ENCODE results near the gene CLN5.

DNA sequence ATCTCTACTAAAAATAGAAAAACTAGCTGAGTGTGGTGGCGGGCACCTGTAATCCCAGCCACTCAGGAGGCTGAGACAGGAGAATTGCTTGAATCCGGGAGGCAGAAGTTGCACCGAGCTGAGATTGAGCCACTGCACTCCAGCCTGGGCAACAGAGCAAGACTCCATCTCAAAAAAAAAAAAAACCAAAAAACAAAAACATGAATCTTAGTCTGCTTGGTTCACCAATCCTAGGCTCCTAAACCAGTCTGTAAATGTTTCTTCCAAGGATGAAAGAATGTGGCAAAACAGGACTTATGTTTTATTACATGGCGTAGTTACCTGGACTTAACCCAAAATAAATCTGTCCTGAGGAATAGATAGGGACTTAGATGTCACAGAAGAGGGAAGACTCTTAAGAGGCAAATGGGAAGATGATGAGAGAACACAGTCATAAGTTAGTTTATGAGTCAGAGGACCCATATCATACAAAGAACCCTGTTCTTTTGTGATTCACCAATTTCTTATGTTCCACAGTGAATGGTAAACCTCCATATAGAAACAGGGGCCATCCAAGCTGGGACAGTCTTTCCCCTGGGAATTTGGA is 41.9 kb downstream of the CLN5 start:
- TF ChIP-seq CTCF (IDR thresholded peaks at IDR 0.05): no peak
- no peak for TF ChIP-seq POLR2A (IDR thresholded peaks at IDR 0.05)
